Muscle layer of colon (tissue), 2 donors: Measurements from ENCODE around the gene ANKRD40.

Experiments
- H3K27ac ChIP-seq: one replicate; pipeline ENCODE4 v1.7.0; 2013; ENCODE audit warnings: low read depth, mild to moderate bottlenecking, low read length, moderate library complexity
- H3K27me3 ChIP-seq, 2 donors: one replicate each; pipeline ENCODE4 v1.7.0; 2013; ENCODE audit warnings: low read length in 2 of 2, mild to moderate bottlenecking in 2 of 2; ENCODE audit not compliant: insufficient read depth in 2 of 2, control insufficient read depth in 1 of 2
- H3K36me3 ChIP-seq: one replicate; pipeline ENCODE4 v1.7.0; 2013; ENCODE audit warnings: mild to moderate bottlenecking, low read length; ENCODE audit not compliant: insufficient read depth
- H3K4me1 ChIP-seq: one replicate; pipeline ENCODE4 v1.7.0; 2013; ENCODE audit warnings: mild to moderate bottlenecking, low read length; ENCODE audit not compliant: insufficient read depth
- H3K4me3 ChIP-seq, 2 donors: one replicate each; pipeline ENCODE4 v1.7.0; 2013; ENCODE audit warnings: low read length in 2 of 2, low read depth in 1 of 2, mild to moderate bottlenecking in 1 of 2, moderate library complexity in 1 of 2
- H3K9ac ChIP-seq: one replicate; pipeline ENCODE4 v1.7.0; 2013; ENCODE audit warnings: low read length
- H3K9me3 ChIP-seq: one replicate; pipeline ENCODE4 v1.7.0; 2013; ENCODE audit warnings: mild to moderate bottlenecking, low read length
- donor health status: abdominal sarcoma.
- donor health status: Adenocarcinoma of cecum.

Gene ANKRD40

DNA sequence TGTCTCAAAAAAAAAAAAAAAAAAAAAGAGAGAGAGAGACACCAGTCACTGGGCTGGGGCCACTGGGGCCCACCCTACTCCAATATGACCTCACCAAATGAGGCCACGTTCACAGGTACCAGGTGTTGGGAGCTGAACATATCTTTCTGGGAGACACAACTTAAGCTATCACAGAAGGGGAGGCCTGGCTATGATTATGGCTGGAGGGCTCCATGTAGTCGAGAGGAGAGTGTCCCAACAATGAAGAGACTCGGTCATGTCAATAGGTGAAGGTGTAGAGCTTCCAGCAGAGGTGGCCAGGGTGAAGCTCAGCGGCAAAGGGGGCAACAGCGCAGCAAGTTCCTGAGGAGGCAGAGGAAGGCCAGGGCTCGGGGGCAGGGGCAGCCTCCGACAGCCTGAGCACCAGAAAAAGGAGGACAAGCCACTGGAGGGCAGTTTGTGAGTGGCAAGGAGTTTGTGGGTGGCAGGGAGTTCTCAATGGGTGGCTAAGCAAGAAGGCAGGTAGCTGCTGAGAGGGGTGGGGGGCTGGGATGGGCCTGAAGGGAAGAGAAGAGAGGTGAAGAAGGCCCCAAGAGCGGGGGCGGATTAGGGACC, 45.0 kb downstream of the ANKRD40 start:
- no peak overlapping the region for H3K4me3 ChIP-seq
- peaks cover 14% of the 10 kb centered on the region for H3K4me1 ChIP-seq
- H3K27ac ChIP-seq = no peak overlapping the region
- no peaks in the 10 kb centered on the region for H3K9me3 ChIP-seq
- no peak overlapping the region for H3K9ac ChIP-seq
- no peaks in the 10 kb centered on the region for H3K27me3 ChIP-seq
- no peaks in the 10 kb centered on the region for H3K36me3 ChIP-seq

- Histone ChIP-seq H3K9ac (no peak overlapping the region), H3K4me3 (no peak overlapping the region), H3K36me3 (no peaks in the 10 kb centered on the region), H3K9me3 (no peaks in the 10 kb centered on the region), H3K4me1 (peaks cover 14% of the 10 kb centered on the region), H3K27ac (no peak overlapping the region), H3K27me3 (no peaks in the 10 kb centered on the region)
These were observed 45.8 kb downstream of the ANKRD40 start for GRCh38 chr17:50661795-50662391.

GRCh38 chr17:50661348-50661747, 46.4 kb downstream of the ANKRD40 start:
- Histone ChIP-seq H3K27ac (no peak overlapping the region), H3K4me1 (peaks cover 14% of the 10 kb centered on the region), H3K36me3 (no peaks in the 10 kb centered on the region), H3K27me3 (no peaks in the 10 kb centered on the region), H3K9ac (no peak overlapping the region), H3K4me3 (no peak overlapping the region), H3K9me3 (no peaks in the 10 kb centered on the region)

- H3K36me3 ChIP-seq = no peaks in the 10 kb centered on the region
- H3K27me3 ChIP-seq = no peaks in the 10 kb centered on the region
- H3K4me3 ChIP-seq = no peak overlapping the region
- H3K9me3 ChIP-seq = no peaks in the 10 kb centered on the region
- peaks cover 14% of the 10 kb centered on the region for H3K4me1 ChIP-seq
- no peak overlapping the region for H3K27ac ChIP-seq
- no peak overlapping the region for H3K9ac ChIP-seq
These were observed 46.8 kb downstream of the ANKRD40 start for GRCh38 chr17:50660887-50661345.

- Histone ChIP-seq H3K4me1 (peaks cover 14% of the 10 kb centered on the region), H3K4me3 (no peak overlapping the region), H3K36me3 (no peaks in the 10 kb centered on the region), H3K27me3 (no peaks in the 10 kb centered on the region), H3K9ac (no peak overlapping the region), H3K27ac (no peak overlapping the region), H3K9me3 (no peaks in the 10 kb centered on the region)
These were observed 47.5 kb downstream of the ANKRD40 start for GRCh38 chr17:50660042-50660886.

- Histone ChIP-seq H3K9ac (no peak overlapping the region), H3K27ac (no peak overlapping the region), H3K27me3 (no peaks in the 10 kb centered on the region), H3K4me3 (no peak overlapping the region), H3K4me1 (peaks cover 14% of the 10 kb centered on the region), H3K9me3 (no peaks in the 10 kb centered on the region), H3K36me3 (no peaks in the 10 kb centered on the region)
These were observed 48.5 kb downstream of the ANKRD40 start for GRCh38 chr17:50659179-50659578.

DNA sequence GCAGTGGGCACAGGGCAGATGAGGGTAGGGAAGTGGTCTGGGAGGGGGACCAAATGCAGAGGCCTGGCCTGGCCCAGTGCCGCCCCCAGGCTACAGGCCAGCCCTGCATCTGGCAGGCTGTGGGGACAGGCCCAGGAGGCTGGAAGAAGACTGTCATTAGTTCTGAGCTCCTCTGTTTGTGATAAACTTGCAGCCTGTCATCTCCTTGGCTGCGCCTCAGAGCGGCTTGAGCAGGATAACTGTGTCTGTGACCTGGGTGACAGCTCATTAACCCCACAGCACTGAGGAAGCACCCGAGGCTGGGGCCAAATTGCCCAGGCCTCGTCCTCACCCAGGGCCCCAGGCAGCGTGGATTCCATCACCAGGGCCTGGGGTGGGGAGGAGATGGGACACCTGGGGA, 49.1 kb downstream of the ANKRD40 start:
- Histone ChIP-seq H3K36me3 (no peaks in the 10 kb centered on the region), H3K9me3 (no peaks in the 10 kb centered on the region), H3K27ac (no peak overlapping the region), H3K4me1 (peaks cover 14% of the 10 kb centered on the region), H3K4me3 (no peak overlapping the region), H3K27me3 (no peaks in the 10 kb centered on the region), H3K9ac (no peak overlapping the region)

GRCh38 chr17:50657627-50658026, 50.1 kb downstream of the ANKRD40 start:
- peaks cover 14% of the 10 kb centered on the region for H3K4me1 ChIP-seq
- no peak overlapping the region for H3K4me3 ChIP-seq
- no peaks in the 10 kb centered on the region for H3K27me3 ChIP-seq
- H3K9me3 ChIP-seq = no peaks in the 10 kb centered on the region
- no peaks in the 10 kb centered on the region for H3K36me3 ChIP-seq
- H3K27ac ChIP-seq = no peak overlapping the region
- H3K9ac ChIP-seq = no peak overlapping the region

- H3K36me3 ChIP-seq = no peaks in the 10 kb centered on the region
- no peaks in the 10 kb centered on the region for H3K27me3 ChIP-seq
- H3K4me1 ChIP-seq = peaks cover 12% of the 10 kb centered on the region
- H3K27ac ChIP-seq = no peak overlapping the region
- no peak overlapping the region for H3K9ac ChIP-seq
- no peaks in the 10 kb centered on the region for H3K9me3 ChIP-seq
- no peak overlapping the region for H3K4me3 ChIP-seq
These were observed 50.7 kb downstream of the ANKRD40 start for GRCh38 chr17:50657054-50657453.

GRCh38 chr17:50656509-50656908, 51.2 kb downstream of the ANKRD40 start:
- no peaks in the 10 kb centered on the region for H3K9me3 ChIP-seq
- H3K27me3 ChIP-seq = no peaks in the 10 kb centered on the region
- no peak overlapping the region for H3K27ac ChIP-seq
- H3K9ac ChIP-seq = no peak overlapping the region
- peaks cover 6% of the 10 kb centered on the region for H3K4me1 ChIP-seq
- H3K36me3 ChIP-seq = no peaks in the 10 kb centered on the region
- H3K4me3 ChIP-seq = no peak overlapping the region

DNA sequence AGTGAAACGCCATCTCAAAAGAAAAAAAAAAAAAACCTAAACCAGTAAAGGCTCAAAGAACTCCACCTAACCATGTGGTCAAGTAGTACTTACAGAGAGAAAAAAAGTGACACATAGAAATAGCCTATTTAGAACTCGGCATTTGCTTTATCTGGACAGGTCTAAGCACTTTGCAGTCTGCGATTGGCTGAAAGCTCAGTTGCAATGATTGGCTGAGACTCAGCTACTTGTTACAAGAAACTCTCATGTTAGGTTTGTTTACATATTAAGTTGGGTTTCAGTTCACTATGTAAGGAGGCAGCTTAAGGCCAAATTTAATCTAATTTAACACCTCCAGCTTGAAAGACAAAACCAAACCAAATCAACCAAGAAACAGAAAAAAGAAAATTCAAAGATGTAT, 54.0 kb downstream of the ANKRD40 start:
- Histone ChIP-seq H3K9me3 (no peaks in the 10 kb centered on the region), H3K36me3 (no peaks in the 10 kb centered on the region), H3K27me3 (no peaks in the 10 kb centered on the region), H3K9ac (no peak overlapping the region), H3K27ac (no peak overlapping the region), H3K4me3 (no peak overlapping the region), H3K4me1 (no peaks in the 10 kb centered on the region)
